Activated gamma-delta T cell treated with anti-CD3 and anti-CD28 coated beads, Interleukin-2, amount 50 U/mL, for 16 hours (primary cell): Measurements from ENCODE around the gene ARSI.

ENCODE experiments used
- DNase-seq: peaks from one replicate; pipeline ENCODE4 v3.0.0-alpha.2; 2020; ENCODE audit warnings: low read depth

The ARSI gene

DNA sequence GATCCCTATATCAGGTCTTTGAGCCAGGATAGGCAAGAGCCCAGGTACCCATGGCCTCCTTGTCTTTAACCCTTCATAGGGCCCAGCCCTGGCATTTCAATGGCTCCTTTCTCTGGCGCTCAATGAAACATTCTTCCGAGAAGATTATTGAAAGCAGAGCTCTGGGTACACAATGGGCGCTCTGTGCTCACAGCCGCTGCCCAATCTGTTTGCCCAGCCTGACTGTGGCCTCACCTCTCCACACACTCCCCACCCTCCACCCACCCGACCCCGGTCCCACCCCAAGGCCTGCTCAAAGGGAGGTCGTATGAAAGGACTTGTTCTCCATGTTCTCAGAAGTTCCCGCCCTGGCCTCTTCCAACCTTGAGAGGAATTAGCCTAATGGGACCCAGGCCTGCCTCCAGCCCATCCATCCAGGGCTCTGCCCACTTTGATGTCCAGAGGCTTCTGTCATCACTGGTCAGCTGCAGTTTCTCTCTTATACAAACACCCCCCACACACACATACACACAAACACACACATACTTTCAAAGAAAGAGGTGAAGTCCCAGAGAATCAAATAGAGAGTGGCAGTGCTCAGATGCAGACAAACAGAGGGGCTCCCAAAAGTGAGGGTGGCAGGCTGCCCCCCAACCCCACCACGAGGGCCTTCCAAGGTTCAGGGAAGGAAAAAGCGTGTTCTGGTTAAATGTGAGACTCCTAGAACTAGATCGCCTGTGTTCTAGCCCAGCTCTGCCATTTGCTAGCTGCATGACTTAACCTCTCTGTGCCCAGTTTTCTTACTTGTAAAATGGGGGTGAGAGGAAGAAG lies 5.1 kb upstream of the ARSI start:
- no peak for DNase-seq

GRCh38 chr5:150306775-150307174 lies 4.1 kb upstream of the ARSI start:
- DNase-seq, result no peak

DNA sequence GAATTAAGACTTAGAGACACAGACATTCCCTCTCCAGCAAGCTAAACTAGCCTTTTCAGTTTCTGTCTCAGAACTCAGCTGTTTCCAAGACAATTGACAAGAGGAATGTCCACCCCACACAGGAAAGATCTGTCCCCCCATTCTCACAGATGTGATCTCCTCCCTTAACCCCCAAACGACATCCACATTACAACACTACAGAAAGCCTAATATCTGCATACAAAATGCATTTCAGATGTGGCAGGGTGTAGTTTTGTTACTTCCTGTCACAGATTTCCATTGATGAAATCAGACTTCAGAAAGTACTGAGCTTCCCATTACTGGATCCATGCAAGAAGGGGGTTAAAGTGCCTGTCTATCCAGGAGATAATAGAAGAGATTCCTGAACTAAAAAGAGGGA lies 2.9 kb upstream of the ARSI start:
- no peak for DNase-seq

GRCh38 chr5:150305095-150305494 lies 2.4 kb upstream of the ARSI start:
- no peak for DNase-seq

DNA sequence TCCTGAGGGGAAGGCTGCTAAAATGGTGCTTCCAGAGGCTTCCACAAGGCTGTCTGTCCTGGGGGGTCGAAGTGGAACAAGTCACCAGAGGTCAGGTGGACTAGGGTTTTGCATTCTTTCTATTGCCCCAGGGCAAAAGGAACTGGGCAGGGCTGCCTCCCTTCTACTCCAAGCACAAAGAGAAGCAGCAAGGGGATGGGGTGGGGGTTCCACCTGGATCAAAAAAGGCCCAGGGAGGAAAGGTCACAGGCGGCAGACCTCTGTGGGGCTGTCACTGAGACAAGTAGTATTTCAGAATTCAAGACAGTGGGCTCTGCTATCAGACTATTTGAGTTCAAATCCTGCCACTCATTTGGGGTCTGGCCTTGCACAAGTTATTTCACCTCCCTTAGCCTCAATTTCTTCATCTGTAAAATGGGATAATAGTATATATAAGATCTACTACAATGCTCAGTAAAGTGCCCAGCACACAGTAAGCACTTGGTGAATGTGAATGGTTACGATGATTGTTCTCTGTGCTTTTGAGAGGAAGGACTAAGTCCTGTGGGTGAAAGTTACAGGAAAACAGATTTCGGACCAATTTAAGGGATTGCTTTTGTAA lies 1.9 kb upstream of the ARSI start:
- no peak for DNase-seq

DNA sequence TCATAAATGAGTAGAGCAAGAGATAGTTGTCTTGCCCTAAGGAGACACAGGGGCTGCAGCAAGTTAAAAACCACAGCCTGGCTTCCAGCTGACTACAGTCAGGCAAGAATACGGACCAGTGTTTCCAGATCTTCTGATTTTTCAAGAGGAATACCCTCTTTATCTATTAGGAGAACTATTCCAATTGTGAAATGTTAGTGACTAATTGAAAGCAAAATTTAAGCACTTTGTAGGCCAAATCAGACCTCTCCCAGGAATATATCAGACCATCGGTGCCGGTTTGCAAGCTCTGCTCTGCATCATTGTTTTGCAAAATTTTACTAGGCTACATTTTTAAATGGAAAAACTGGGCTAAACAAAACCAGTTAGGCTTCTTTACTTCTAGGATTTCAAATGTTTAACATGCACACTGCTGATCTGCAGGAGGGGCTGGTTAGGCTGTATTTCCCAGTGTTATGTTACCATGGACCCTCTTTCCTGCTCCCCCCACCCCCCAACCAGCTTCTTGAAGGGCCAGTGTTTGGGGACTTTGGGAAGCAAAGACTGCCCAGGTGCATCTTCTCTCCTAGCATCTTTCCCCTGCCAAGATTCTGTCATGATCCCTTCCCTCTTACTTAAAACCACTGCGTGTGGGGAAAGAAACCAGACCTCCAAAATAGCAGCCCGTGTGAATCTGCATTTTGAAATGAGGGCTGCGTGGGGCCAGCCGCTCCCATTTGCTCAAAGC lies 1.1 kb upstream of the ARSI start:
- DNase-seq, result no peak

DNA sequence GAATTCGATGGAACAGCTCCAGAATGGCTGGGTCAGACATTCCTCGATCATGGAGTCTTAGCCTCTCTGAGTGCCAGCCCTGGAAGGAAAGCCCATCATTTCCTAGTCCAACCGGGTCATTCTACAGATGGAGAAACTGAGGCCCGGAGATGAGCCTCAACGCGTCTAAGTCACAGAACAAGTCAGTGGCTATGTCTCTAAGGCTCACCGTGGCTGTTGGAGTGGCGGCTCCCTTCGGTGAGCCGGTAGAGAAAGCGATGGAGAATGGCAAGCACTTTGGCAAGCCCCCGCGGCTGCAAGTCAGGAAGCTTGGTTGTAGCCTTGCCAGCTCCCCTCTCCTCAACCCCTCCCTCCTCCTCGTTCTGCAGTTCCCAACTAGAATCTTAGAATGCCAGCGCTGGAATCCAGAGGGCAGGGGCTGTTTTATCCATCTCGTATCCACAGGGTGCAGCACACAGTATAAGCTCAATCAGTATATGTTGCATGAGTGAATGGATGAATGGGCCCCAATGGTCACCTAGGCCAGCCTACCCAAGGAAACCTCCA lies 438 bp upstream of the ARSI start:
- no peak for DNase-seq

- no peak for DNase-seq
Measured at GRCh38 chr5:150301901-150302300, 804 bp downstream of the ARSI start.

DNA sequence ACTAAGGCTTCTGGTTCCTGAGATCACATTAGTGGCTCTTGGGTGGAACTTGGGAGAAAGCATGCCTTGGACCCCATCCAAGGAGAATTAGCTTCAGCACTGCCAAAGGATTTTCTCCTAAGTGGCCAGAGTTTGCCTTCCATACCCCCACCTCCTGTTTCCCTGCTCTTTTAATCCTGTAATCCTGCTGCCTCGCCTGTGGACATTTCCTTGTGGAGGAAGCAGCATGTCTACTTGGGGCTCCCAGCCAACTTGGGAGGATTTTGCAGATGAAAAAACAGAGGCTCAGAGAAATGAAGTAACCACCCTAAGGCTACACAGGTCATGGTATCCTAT lies 1.6 kb downstream of the ARSI start:
- no peak for DNase-seq

DNA sequence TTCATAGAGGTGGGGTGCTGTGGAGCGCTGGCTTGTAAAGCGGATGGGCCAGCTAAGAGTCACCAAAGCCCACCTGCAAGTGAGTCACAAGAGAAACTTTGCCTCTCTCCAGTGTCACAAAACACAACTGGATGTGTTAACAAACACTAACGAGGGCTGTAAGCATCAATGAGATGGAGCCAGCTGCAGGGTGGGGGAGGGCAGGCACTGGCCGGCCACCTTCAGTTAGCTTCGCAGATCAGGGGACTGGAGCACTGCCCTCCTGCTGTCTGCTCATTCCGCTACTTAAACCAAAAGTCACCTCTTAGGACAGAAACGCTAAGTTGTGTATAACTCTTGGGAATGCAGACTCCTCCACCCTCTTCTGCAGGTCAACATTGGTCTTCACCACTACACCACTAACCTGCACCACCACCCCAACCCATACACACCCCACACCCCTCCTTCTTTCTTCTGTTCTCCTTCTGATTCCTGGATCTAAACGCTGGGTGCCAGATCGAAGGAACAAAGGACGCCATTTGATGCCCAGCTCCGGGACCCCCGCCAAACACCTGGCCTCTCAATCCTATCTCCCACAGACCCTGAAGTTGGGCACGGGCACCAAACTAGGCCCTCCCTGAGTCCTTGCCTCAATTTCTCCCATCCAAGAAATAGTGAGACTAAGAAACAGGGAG lies 2.1 kb downstream of the ARSI start:
- no peak for DNase-seq

DNA sequence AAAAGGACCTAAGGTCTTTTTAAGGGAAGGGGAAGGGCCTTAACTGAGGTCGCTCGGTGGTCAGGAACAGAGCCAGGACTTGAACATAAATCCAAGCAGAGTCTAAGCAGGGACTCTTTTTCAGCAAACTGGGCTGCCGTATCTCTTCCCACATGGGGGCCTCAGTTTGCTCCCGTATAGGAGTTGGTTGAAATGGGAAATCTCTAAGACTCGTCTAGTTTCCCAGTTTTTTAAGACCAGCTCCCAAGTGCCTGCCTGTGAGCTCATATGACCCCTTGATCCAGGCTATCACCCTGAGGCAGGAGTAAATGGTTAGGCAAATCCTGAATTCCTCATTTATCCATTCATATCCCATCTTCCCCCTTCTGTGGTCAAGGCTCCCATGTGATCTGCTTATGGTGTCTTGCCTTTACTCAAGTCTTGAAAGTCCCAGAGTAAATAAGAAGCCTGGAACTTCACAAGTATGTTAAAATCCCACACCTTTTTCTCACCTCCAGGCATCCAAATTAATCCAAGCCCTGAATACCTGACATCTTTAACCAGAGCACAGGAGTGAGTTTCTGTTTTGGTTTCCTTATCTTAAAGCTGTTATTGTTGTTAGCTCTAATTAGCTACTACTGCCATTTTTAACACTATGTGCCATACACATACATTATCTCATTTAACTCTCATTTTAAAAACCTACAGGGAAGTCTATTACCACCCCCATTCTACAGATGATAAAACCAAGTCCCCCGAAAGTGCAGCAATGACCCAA lies 3.0 kb downstream of the ARSI start:
- DNase-seq, result no peak

DNA sequence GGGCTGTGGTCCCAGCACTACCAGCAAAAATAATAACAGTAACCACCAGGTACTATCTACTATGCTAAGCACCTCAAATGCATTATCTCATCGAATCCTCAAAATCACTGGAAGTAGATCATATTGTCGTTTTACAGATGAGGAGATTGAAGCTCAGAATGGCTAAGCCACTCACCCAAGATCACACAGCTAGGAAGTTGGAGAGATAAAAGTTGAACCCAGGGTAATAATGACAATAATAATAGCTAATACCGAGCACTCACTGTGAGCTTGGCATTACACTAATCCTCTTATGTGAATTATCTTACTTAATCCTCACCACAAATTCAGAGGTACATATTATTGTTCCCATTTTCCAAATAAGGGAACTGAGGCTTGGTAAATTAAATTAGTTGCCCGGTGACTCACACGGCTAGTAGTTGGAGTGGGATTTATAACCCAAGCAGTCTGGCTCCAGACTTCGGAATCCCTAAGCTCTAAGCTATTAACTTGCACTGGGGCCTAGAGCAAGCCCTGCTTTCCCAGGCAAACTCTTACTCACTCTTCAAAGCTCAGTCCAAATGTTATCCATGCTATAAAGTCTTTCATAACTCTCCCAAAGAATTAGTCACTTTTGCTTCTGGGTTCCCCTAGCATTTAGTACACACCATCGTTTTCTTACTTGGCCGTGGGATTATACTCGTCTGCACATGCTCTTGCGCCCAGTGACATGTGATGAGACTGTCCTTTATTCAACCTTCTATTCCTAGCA lies 3.8 kb downstream of the ARSI start:
- DNase-seq, result no peak

- DNase-seq, result no peak
Measured at GRCh38 chr5:150297934-150298595, 4.6 kb downstream of the ARSI start.

GRCh38 chr5:150297236-150297890 lies 5.3 kb downstream of the ARSI start:
- DNase-seq, result no peak

DNA sequence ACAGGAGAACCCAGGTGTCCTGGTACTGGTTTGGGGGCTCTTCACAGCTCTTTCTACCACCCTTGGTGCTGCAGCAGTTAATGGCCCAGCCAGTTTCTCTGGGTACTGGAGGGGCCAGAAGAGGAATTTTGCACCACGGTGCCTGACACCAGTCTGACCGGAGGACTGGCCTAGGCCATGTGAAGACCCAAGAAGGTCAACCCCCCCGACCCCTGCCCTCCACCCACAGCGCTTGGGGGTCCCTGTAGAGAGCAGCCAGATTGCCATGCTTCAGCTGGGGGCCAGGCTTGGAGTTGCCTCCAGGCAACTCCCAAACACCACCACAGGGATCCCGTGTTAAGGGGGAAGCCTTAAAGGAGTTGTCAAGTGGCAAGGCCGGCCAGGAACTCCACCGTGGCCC lies 6.2 kb downstream of the ARSI start:
- DNase-seq, result no peak

DNA sequence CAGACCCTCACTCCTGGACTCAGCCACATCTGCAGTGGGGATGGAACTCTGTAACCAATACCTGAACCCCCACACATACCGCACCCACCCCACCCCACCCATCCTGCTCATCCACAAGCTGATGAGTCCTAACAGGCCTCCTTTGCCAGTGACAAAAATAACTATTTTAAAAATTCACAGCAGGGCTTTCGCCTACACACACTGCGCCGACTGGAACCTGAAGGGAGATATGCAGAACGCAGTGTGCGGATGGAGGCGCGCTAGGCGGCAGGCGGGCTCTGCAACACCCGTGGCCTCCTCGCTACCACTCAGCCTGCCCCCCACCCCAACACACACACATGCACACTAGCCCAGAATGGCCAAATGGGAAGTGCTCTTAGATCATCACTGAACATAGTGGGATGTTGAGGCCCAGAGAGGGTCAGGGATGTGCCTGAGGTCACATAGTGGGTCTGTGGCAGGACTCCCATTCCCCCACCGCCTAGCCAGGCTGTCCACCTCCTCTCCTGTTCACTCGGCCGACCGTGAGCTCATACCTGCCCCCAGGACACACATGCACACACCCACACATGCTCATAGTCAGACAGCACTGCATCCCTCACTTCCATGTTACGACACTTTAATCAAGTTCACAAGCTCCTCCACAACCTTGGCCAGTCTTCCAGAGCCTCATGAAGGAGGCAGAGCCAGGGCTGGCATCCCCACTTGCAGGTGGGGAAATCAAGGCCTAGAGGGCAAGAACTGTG lies 6.8 kb downstream of the ARSI start:
- no peak for DNase-seq

GRCh38 chr5:150295172-150295634 lies 7.5 kb downstream of the ARSI start:
- no peak for DNase-seq

DNA sequence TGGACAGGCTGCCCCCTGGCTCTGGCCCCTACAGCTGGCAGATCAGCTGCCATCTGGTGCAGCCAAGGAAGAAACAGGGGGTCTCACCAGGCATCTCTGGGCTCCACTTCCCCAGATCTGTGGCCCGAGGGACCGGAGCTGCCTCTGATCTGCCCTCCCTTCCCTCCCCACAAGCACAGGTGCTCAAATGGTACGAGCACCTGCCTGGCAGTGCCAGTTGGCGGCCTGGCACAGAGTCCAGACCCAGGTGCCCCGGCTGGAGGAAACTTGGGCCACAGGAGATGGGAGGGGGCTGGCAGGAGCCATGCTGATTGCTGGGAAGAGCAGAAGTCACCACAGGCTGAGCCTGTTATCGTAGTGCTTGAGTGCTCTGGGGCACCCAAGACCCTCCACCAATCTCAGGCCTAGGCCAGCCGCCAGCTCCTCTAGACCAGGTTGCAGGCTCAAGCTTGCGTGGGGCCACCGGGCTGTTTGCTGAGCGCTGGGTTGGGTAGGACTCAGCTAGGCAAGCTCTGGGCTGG lies 8.1 kb downstream of the ARSI start:
- no peak for DNase-seq
